GM19023 (cell line): Measurements from ENCODE around the gene SH2D5.

Source experiments
- ATAC-seq: cut with Tn5 transposase; IDR thresholded peaks from one replicate; pipeline ENCODE4 v1.9.1; 2021; ENCODE audit warnings: mild to moderate bottlenecking, moderate library complexity; ENCODE audit not compliant: unreplicated experiment

SH2D5 gene

DNA sequence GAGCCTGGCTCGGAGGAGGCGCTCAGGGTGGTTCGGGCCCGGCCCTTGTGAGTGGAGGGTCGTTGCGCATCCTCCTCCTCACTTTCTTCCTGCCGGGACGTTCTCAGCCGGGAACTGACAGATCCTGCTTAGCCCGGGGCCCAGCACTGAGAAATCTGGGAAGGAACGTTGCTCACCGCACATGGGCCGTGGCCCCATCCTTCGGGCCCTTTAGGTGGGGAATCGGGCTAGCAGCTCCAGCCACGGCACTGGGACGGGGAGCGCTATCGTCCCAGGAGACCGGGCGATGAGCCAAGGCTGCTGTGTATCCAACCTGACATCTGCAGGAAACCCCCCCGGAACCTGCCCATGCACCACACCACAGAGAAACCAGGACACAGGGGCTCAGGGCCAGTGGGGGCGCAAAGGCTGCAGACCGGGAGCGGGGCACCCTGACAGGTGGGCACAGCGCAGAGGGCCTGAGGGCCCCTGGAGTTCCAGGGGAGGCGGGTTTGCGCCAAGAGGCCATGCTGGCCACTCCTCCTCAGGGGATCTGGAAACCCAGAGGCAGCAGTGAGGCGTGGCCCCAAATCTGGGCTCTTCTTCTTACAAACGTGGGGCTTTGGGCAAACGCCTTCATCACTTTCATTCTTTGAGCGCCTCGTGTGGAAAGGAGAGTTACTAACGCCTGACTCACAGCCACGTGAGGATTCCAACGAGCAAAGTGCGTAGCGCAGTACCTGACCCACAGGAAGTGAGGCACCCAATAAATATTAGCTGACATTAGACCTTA is at the start of gene SH2D5:
TSS of gene SH2D5 (minus strand) at position 116 of the 772 bp plus-strand sequence. CDS start 4,659 bp downstream, outside the sequence.
- ATAC-seq = peak; percentile 45

DNA sequence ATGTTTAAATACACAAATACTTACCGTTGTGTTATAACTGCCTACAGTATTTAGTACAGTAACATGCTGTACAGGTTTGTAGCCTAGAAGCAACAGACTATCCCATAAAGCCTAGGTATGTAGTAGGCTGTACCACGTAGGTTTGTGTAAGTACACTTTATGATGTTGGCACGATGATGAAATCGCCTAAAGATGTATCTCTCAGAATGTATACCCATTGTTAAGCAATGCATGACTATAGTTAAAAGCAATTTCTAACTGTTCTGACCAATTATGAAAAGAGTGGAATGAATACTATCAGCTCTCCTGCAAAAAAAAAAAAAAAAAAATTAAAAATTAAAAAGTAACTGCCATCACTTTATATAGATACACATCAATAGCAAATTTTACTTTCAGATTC is 43.2 kb upstream of the SH2D5 start:
- no peak for ATAC-seq

GRCh38 chr1:20771780-20772179 is 39.3 kb upstream of the SH2D5 start:
- ATAC-seq = no peak

DNA sequence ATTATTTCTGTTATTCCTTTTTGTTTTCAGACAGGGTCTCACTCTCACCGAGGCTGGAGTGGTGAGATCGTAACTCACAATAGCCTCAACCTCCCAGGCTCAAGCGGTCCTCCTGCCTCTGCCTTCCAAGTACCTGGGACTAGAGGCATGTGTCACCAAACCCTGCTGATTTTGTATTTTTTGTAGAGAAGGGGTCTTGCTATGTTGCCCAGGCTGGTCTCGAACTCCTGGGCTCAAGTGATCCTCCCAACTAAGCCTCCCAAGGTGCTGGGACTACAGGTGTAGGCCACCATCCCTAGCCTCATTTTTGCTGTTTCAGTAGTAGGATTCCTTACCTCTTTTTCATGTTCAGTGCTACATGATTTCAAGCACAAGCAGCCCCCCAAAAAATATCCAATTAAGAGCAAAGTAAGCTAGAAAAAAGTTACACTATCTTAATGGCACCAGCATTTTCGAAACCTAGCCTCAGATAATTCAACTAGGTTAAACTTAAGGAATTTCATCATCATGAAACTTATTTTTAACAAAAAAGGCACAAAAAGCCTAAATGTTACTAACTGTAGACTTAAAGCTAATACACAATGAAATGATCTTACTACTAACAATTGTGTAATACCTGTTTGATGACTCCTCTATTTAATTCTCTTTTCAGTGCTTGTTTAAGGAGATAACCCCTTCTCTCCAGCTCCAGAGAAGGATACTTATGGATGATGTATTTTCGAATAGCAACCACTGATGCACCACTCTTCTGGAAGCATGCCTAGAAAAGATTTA is 38.0 kb upstream of the SH2D5 start:
- no peak for ATAC-seq

DNA sequence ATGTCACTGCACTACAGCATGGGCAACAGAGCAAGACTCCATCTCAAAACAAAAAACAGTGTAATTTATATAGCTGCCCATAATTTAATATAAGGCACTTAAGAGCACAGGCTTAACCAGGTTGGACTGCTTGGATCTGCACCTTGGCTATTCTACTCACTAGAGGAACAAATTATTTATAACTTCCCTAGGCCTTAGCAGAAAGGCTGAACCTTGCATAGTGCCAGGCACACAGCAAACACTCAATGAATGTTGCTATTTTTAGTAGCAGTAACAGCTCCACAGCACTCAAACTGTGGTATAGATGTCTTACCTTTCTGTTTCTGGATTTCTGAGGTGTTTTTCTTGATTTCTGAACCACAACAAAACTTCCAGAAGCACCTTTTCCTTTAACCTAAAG is 34.8 kb upstream of the SH2D5 start:
- no peak for ATAC-seq

GRCh38 chr1:20763417-20763816 is 30.9 kb upstream of the SH2D5 start:
- ATAC-seq = no peak

- no peak for ATAC-seq
Measured at GRCh38 chr1:20760322-20760721, 27.8 kb upstream of the SH2D5 start.

DNA sequence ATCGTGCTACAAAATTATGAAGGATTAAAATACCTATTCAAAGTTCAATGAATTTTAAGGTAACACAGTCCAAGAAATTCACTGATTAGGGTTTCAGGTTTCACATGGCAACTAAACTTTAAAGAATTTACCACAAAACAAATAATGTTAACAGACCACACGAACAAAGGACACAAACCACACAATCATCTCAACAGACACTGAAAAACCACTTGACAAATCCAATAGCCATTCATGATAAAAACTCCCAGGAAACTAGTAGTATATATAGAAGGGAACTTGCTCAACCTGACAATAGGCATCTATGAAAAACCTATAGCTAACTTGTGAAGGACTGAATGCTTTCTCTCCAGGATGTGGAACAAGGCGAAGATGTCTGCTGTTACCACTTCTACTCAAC is 21.1 kb upstream of the SH2D5 start:
- no peak for ATAC-seq

GRCh38 chr1:20751462-20751990 is 19.0 kb upstream of the SH2D5 start:
- ATAC-seq = no peak

GRCh38 chr1:20742671-20743070 is 10.2 kb upstream of the SH2D5 start:
- no peak for ATAC-seq

DNA sequence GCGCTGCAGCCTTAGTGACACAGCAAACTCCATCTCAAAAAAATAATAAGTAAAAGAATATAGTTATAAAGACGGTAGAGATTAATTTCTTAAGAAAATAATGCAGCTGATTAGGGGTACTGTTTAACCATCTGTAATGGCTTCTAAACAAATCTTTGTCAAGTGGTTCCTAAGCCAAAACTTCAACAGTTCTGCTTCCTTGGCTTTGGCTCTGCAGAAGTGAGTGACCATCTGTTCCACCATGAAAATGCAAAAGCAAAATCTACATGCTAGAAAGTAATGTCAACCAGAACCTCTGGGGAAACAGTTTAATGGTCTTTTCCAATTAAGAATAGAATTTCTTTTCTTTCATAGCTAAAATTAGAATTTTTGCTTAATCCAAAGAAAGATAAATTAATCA is 8.3 kb upstream of the SH2D5 start:
- no peak for ATAC-seq

GRCh38 chr1:20739225-20739624 is 6.7 kb upstream of the SH2D5 start:
- no peak for ATAC-seq

DNA sequence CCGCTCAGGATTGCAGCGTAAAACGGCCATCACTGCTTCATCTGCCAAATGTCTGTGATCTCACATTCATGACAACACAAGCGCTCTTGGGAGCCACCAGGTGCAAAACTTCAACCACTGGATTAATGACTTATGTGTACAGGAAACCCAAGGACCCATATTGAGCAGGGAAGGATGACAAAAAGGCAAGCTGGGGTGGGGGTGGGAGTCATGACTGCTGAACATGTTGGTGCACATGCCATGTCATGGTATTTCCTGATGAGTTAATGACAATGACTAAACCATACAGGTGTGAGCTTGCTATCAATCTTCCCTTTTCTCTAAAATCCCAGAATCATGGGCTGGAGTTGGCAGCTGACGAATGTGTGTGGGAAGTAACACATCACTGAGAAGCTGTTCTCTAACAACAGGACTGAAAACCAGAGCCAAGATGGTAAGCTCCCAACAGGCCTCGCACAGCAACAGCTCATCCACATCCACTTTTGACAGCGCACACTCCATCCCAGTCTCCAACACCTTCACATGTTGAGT is 3.1 kb upstream of the SH2D5 start:
- ATAC-seq = no peak

DNA sequence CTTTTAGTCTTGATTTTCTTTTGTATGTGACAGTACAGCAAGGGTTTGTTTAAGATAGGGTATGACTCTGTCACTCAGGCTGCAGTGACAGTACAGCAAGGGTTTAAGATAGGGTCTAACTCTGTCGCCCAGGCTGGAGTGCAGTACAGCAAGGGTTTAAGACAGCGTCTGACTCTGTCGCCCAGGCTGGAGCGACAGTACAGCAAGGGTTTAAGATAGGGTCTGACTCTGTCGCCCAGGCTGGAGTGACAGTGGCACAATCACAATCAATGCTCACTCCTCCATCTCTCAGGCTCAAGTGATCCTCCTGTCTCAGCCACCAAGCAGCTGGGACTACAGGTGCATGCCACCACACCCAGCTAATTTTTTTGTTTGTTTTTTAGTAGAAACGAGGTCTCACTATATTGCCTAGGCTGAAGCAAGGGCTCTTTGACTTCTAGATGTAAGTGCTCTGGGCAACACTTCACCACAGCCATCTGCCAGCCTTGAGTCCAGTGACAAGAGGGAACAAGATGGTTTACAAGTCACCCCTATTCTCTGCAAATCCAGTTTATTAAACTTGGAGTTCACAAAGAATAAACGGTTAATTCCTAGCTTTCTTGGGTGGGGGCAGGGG is 965 bp upstream of the SH2D5 start:
- ATAC-seq = peak; percentile 2

DNA sequence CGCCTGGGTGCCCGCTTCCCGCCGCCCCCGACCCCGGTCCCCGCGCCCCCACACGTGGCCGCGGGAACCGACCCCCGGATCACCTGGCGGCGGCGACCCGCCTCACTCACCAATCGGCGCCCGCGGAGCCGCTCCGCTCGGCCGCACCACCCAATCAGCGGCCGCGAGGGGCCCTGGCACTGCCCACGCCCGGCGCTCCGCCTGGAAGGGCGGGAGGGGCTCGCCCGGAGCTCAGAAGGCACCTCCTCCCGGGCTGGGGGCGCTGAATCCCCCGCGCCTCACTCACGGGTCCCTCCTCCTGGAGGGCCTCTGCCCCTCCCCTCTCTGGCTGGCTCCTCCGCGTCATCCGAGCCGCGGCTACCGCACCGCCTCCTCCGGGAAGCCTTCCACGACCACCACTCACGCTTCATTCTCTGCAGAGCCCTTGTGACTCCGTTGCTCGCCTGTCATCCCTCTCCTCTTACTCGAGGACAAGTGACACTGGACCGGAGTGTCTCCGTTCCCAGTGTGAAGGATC is 374 bp downstream of the SH2D5 start:
- ATAC-seq = peak; percentile 50

DNA sequence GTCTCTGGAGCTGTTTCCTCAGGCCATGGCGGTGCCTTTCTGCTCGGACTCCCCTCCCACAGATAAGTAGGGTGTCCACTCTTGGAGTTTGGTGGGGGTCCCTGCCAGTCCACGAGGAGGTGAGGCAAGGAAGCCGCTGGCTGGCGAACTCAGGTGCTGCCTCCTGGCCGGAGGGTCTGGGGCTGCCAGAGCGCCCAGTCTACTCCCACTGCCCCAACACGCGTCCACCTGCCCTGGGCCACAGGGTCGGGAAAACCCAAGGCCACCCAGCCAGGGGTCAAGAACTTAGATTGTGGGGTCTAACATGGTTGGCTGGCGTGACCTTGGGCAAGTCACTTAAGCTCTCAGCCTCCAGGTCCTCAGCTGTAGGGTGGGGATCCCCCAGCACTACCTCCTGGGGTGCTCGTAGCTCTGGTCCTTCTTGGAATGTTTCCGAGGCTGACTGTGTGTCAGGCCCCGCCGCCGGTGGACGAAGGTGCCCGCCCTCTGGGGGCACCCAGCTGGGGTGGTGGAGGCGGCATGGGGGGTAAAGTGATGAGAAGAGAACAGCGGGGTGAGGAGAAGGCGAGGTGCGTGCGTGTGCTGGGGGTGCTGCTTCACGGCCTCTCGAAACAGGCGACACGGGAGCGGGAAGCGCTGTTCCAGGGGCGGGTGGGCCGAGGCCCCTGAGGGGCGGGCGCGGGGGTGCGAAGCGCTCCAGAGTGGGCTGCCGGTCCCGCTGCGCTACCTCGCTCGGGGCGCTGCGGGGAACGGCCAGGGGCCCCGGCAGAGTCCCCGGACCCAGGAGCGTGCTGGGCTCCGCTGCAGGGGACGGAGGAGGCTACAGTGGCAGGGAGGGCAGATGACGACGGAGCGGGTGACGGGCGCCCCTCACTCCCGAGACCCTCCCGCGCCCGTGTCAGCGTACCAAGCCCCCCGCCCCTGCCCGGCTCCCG is 1.2 kb downstream of the SH2D5 start:
- ATAC-seq = peak; percentile 18

DNA sequence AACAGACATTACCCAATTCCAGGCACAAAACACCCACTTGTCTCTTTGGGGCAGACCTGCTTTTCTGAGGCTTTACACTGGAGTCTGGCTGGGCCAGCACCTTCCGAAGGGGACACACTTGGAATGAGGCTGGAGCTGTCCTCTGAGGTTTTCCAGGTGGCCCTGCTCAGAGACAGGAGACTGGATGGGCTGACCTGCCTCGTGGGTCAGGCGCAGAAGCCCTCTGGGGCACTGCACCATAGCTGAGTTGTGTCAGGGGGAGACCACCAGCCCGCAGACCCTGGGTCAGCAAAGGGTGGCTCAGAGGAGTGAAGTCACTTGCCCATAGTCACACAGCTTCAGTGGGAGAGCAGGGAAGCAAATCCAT is 1.8 kb downstream of the SH2D5 start:
- ATAC-seq = no peak

- ATAC-seq = no peak
Measured at GRCh38 chr1:20729990-20730689, 2.4 kb downstream of the SH2D5 start.

DNA sequence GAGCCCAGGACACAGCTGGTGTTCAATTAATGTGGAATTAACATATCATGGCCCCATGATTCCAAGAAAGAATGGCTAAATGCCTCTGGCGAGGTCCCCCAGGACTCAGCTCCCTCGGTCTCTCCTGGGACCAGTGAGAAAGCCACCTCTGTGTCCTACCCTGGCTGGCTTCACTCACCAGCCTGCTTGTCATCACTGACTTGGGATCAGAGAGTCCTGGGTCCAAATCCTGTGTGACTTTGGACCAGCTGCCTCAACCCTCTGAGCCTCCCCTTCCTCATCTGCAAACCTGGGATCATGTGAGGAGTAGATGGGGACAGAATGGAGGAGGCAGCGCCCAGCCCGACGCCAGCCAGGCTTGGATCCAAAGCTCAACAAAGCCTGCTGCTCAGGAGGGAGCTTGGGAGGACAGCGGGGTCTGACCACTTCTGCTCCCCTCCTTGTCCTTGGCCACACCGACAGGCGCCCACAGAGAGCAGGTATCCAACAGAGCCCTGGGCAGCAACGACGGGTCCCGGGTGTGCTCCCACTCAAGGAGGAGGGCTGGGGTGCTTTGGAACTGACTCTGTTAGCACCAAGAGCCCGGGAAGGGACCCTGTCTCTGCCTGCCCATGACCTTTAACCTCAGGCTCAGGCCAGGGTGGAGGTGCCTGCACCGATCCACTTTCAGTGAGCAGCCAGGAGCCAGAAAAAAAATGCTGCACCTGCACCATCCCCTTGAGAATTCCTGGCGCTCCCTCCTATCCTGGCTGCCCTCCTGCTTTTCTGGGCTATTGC is 3.2 kb downstream of the SH2D5 start:
- ATAC-seq = no peak
